ENCODE results near the gene NBAS. TPM values are rescaled to one million over a fixed set of nuclear protein-coding genes. Genes with fewer than 3 reads are reported as not detected.
"Not testable (repeated sequence)": the region's sequence is repeated elsewhere in the genome, so short reads cannot be mapped to it uniquely, and the experiment has no call there.

Gene NBAS
- total and polyA plus RNA-seq, 5 experiments from 2014 or later: 19.0 to 35.0 (median 20.6) TPM

GRCh38 chr2:15504882-15505663, 56.1 kb downstream of the NBAS start:
- peak overlapping the region in 6 of 10 donors; percentile 10 to 84 (median 64) for H3K27ac Mint-ChIP-seq
- POLR2A ChIA-PET: no interaction called here
- peaks cover 21 to 80% (median 52%) of the 10 kb centered on the region in 3 donors for H3K36me3 Mint-ChIP-seq
- no peaks in the 10 kb centered on the region for H3K9me3 Mint-ChIP-seq
- no peak overlapping the region for H3K4me3 Mint-ChIP-seq
- DNase-seq (no peak), ATAC-seq (no peak)
- no peaks in the 10 kb centered on the region for H3K27me3 Mint-ChIP-seq
- peaks cover 0 to 20% (median 7%) of the 10 kb centered on the region in 4 donors for H3K4me1 Mint-ChIP-seq

DNA sequence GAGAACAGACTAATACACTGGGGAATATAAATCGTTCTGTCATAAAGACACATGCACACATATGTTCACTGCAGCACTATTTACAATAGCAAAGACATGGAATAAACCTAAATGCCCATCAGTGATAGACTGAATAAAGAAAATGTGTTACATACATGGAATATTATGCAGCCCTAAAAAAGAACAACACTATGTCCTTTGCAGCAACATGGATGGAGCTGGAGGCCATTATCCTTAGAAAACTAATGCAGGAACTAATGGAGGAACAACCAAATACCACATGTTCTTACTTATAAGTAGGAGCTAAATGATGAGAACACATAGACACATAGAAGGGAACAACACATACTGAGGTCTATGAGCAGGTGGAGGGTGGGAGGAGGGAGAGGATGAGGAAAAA, 61.9 kb downstream of the NBAS start:
- H3K9me3 Mint-ChIP-seq, H3K4me3 Mint-ChIP-seq, H3K4me1 Mint-ChIP-seq, DNase-seq, H3K27me3 Mint-ChIP-seq, ATAC-seq, POLR2A ChIA-PET, H3K27ac Mint-ChIP-seq: not testable (repeated sequence)
- H3K36me3 Mint-ChIP-seq: peaks cover 19 to 63% (median 50%) of the 10 kb centered on the region in 3 donors

GRCh38 chr2:15498554-15498953, 62.6 kb downstream of the NBAS start:
- no peaks in the 10 kb centered on the region for H3K27me3 Mint-ChIP-seq
- DNase-seq (no peak), ATAC-seq (no peak)
- peaks cover 0 to 3% (median 0%) of the 10 kb centered on the region in 9 donors for H3K9me3 Mint-ChIP-seq
- POLR2A ChIA-PET: no interaction called here
- peaks cover 19 to 59% (median 48%) of the 10 kb centered on the region in 3 donors for H3K36me3 Mint-ChIP-seq
- no peak overlapping the region for H3K27ac Mint-ChIP-seq
- H3K4me1 Mint-ChIP-seq: peaks cover 0 to 2% (median 0%) of the 10 kb centered on the region in 4 donors
- H3K4me3 Mint-ChIP-seq: no peak overlapping the region

DNA sequence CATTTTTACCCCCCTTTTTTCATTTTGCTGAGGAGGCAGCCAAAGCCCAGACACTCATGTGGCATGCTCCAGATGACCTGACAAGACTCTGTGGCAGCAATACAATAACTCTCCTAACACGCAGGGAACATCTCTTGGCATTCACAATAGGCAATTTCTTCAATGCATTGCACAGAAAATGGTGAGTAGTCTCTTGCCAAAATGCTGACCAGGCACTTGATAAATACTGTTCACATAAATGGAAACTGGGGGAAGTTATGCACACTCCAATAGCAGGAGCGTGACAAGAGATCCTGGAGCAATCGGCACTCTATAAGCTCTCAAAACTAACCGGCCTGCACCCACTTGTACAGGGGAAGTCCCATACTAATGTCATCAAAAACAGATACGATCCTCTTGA, 66.3 kb downstream of the NBAS start:
- Mint-ChIP-seq H3K27ac (no peak overlapping the region), H3K4me1 (peaks cover 0 to 2% (median 0%) of the 10 kb centered on the region in 4 donors), H3K27me3 (no peaks in the 10 kb centered on the region), H3K36me3 (peaks cover 5 to 64% (median 40%) of the 10 kb centered on the region in 3 donors), H3K4me3 (no peak overlapping the region), H3K9me3 (peaks cover 0 to 3% (median 0%) of the 10 kb centered on the region in 9 donors)
- DNase-seq: no peak
- ATAC-seq: no peak
- POLR2A ChIA-PET: no interaction called here

DNA sequence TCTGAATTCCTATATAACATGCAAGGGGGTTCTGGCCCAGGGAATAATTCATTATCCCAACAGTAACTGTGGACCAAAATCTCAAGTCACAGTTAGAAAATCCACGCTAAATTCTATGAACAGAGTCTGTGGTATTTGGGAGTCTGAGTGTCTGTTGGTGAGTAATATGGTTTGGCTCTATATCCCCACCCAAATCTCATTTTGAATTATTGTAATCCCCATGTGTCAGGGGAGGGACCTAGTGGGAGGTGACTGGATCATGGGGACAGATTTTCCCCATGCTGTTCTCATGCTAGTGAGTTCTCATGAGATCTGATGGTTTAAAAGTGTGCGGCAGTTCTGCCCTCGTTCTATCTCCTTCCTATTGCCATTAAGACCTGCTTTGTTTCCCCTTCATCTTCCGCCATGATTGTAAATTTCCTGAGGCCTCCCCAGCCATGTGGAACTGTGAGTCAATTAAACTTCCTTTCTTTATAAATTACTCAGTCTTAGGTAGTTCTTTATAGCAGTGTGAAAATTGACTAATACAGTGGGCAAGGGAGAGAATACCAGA, 68.3 kb downstream of the NBAS start:
- H3K36me3 Mint-ChIP-seq: peaks cover 0 to 68% (median 30%) of the 10 kb centered on the region in 3 donors
- ATAC-seq (no peak), DNase-seq (no peak)
- peak overlapping the region in 1 of 10 donors; percentile 24 for H3K27ac Mint-ChIP-seq
- H3K9me3 Mint-ChIP-seq: no peaks in the 10 kb centered on the region
- peaks cover 0 to 2% (median 0%) of the 10 kb centered on the region in 4 donors for H3K4me1 Mint-ChIP-seq
- POLR2A ChIA-PET: no interaction called here
- no peaks in the 10 kb centered on the region for H3K27me3 Mint-ChIP-seq
- no peak overlapping the region for H3K4me3 Mint-ChIP-seq

DNA sequence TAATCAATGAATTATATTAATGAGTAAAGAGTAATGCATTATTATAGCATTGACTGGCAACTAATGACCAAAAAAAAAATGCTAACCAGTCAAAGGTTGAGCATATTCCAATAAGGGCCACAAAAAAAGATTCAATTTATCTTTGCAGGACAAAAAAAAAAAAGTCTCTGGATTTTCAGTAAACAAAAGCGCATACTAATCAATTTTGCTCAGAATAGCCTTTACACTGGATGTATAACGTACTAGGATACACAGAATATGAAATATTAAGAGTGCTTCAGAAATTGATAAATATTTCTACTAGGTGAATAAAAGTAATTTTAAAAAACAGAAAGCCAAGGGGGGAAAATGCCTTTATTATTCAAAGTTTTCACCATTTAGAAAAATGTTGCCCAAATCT, 74.4 kb downstream of the NBAS start:
- Mint-ChIP-seq H3K27me3 (no peaks in the 10 kb centered on the region), H3K27ac (no peak overlapping the region), H3K9me3 (no peaks in the 10 kb centered on the region), H3K4me3 (no peak overlapping the region), H3K36me3 (peaks cover 5 to 83% (median 46%) of the 10 kb centered on the region in 3 donors), H3K4me1 (peaks cover 0 to 4% (median 0%) of the 10 kb centered on the region in 4 donors)
- ATAC-seq (no peak), DNase-seq (no peak)
- POLR2A ChIA-PET: no interaction called here

- no peak for DNase-seq
- POLR2A ChIA-PET: no interaction called here
Measured at GRCh38 chr2:15485949-15486348, 75.2 kb downstream of the NBAS start.

GRCh38 chr2:15481000-15481399, 80.1 kb downstream of the NBAS start:
- POLR2A ChIA-PET: no interaction called here
- H3K4me3 Mint-ChIP-seq: no peak overlapping the region
- peaks cover 0 to 1% (median 0%) of the 10 kb centered on the region in 4 donors for H3K4me1 Mint-ChIP-seq
- no peaks in the 10 kb centered on the region for H3K27me3 Mint-ChIP-seq
- H3K27ac Mint-ChIP-seq: no peak overlapping the region
- ATAC-seq: no peak
- peaks cover 5 to 78% (median 54%) of the 10 kb centered on the region in 3 donors for H3K36me3 Mint-ChIP-seq
- DNase-seq: no peak
- H3K9me3 Mint-ChIP-seq: no peaks in the 10 kb centered on the region

More at GRCh38 chr2:15485949-15486348, 75.2 kb downstream of the NBAS start:
- Mint-ChIP-seq H3K4me3 (no peak overlapping the region), H3K36me3 (peaks cover 9 to 84% (median 48%) of the 10 kb centered on the region in 3 donors), H3K27me3 (no peaks in the 10 kb centered on the region), H3K9me3 (no peaks in the 10 kb centered on the region), H3K4me1 (peaks cover 0 to 4% (median 0%) of the 10 kb centered on the region in 4 donors), H3K27ac (no peak overlapping the region)
- ATAC-seq: no peak

DNA sequence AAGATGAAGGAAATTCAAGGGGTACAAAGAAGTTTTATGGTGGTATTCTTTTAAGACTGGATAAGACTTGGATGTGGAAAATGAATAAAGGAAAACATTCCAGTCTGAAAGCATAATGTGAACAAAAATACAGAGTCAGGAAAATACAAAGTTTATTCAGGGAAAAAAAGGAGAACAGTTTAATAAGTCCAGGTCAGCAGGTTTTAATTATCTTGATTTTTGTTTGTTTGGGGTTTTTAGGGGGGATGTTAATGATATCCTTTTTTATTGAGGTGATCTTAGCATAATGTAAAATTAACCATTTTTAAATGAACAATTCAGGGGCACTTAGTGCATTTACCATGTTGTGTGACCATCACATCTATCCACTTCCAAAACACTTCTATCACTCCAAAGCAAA, 80.6 kb downstream of the NBAS start:
- no peak overlapping the region for H3K4me3 Mint-ChIP-seq
- H3K27me3 Mint-ChIP-seq: no peaks in the 10 kb centered on the region
- ATAC-seq (no peak), DNase-seq (no peak)
- H3K27ac Mint-ChIP-seq: no peak overlapping the region
- no peaks in the 10 kb centered on the region for H3K9me3 Mint-ChIP-seq
- H3K36me3 Mint-ChIP-seq: peaks cover 5 to 77% (median 54%) of the 10 kb centered on the region in 3 donors
- peaks cover 0 to under 1% (median 0%) of the 10 kb centered on the region in 4 donors for H3K4me1 Mint-ChIP-seq
- POLR2A ChIA-PET: no interaction called here

GRCh38 chr2:15472876-15473275, 88.3 kb downstream of the NBAS start:
- H3K36me3 Mint-ChIP-seq: peaks cover 25 to 91% (median 82%) of the 10 kb centered on the region in 3 donors
- no peak overlapping the region for H3K27ac Mint-ChIP-seq
- peaks cover 0 to 5% (median 0%) of the 10 kb centered on the region in 4 donors for H3K4me1 Mint-ChIP-seq
- no peak overlapping the region for H3K4me3 Mint-ChIP-seq
- ATAC-seq (no peak), DNase-seq (no peak)
- no peaks in the 10 kb centered on the region for H3K27me3 Mint-ChIP-seq
- H3K9me3 Mint-ChIP-seq: peaks cover 0 to 13% (median 3%) of the 10 kb centered on the region in 9 donors
- POLR2A ChIA-PET: no interaction called here

GRCh38 chr2:15472133-15472532, 89.0 kb downstream of the NBAS start:
- ATAC-seq (no peak), DNase-seq (no peak)
- H3K27ac Mint-ChIP-seq: peak overlapping the region in 2 of 10 donors; percentile 46 to 56
- H3K9me3 Mint-ChIP-seq: peaks cover 0 to 13% (median 3%) of the 10 kb centered on the region in 9 donors
- POLR2A ChIA-PET: no interaction called here
- no peak overlapping the region for H3K4me3 Mint-ChIP-seq
- peaks cover 29 to 93% (median 80%) of the 10 kb centered on the region in 3 donors for H3K36me3 Mint-ChIP-seq
- H3K27me3 Mint-ChIP-seq: no peaks in the 10 kb centered on the region
- H3K4me1 Mint-ChIP-seq: peaks cover 0 to 5% (median 0%) of the 10 kb centered on the region in 4 donors

DNA sequence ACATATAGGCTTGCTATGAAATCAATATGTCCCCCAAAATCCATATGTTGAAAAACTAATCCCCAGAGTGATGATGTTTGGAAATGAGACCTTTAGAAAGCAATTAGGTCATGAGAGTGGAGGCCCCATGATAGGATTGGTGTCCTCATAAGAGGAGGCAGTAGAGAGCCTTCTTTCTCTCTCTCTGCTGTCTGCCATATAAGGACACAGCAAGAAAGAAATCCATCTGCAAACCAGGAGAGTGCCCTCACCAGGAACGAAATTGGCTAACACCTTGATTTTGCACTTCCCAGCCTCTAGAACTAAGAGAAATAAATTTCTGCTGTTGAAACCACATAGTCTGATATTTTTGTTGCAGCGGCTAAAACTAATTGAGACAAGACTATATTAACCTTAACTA, 89.5 kb downstream of the NBAS start:
- peaks cover 0 to 5% (median 0%) of the 10 kb centered on the region in 4 donors for H3K4me1 Mint-ChIP-seq
- no peak overlapping the region for H3K27ac Mint-ChIP-seq

GRCh38 chr2:15460112-15460620, 101.0 kb downstream of the NBAS start:
- ATAC-seq: no peak
- POLR2A ChIA-PET: no interaction called here
- H3K27me3 Mint-ChIP-seq: no peaks in the 10 kb centered on the region
- no peaks in the 10 kb centered on the region for H3K9me3 Mint-ChIP-seq
- H3K27ac Mint-ChIP-seq: no peak overlapping the region
- peaks cover 10 to 83% (median 51%) of the 10 kb centered on the region in 3 donors for H3K36me3 Mint-ChIP-seq
- H3K4me3 Mint-ChIP-seq: no peak overlapping the region
- DNase-seq: no peak
- H3K4me1 Mint-ChIP-seq: peaks cover 0 to 8% (median 2%) of the 10 kb centered on the region in 4 donors

More for the DNA sequence above, 89.5 kb downstream of the NBAS start:
- Mint-ChIP-seq H3K9me3 (peaks cover 0 to 13% (median 3%) of the 10 kb centered on the region in 9 donors), H3K36me3 (peaks cover 30 to 95% (median 78%) of the 10 kb centered on the region in 3 donors), H3K4me3 (no peak overlapping the region), H3K27me3 (no peaks in the 10 kb centered on the region)
- DNase-seq (no peak), ATAC-seq (no peak)
- POLR2A ChIA-PET: no interaction called here
